ENCODE data around the gene DENND1B. TPM values are rescaled to one million over a fixed set of nuclear protein-coding genes. Genes with fewer than 3 reads are reported as not detected.

Gene DENND1B
- total and polyA plus RNA-seq, 9 of the 15 experiments (the other 6 are each of a cell fraction or from before 2014, with no cell fraction given): 2.1 to 12.1 (median 7.5) TPM

DNA sequence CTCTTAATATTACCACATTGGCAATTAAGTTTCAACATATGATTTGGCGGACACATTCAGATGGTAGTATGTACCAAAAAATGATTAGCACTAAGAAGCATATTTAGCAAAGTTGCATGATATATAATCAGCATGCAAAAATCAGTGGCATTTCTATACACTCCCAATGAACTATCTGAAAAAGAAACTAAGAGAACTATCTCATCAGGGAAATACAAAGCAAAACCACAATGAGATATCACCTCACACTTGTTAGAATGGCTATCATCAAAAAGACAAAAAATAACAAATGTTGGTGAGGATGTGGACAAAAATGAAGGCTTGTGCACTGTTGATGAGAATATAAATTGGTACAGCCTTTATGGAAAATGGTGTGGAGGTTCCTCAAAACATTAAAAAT is 31.4 kb upstream of the DENND1B start:
- Histone ChIP-seq H3K4me2 (ENCODE audit: insufficient read depth, low read length) (no peak overlapping the region), H2AFZ (ENCODE audit: low read depth, low read length) (no peak overlapping the region), H3K9me1 (ENCODE audit: control insufficient read depth, insufficient read depth, low read length) (no peaks in the 10 kb centered on the region), H4K20me1 (replicated peaks; ENCODE audit: control insufficient read depth, insufficient read depth, low read length) (no peaks in the 10 kb centered on the region), H3K27me3 (ENCODE audit: control insufficient read depth in 2 of 2, insufficient read depth in 2 of 2, low read length in 2 of 2) (no peaks in the 10 kb centered on the region; a peak in 2 of 5 replicates), H3K79me2 (ENCODE audit: control insufficient read depth, insufficient read depth, low read length) (no peaks in the 10 kb centered on the region), H3K27ac (ENCODE audit: extremely low read depth, low read depth, low read length) (no peak overlapping the region), H3K4me3 (no peak overlapping the region), H3K4me1 (replicated peaks in 1 of 2; ENCODE audit: control insufficient read depth in 2 of 2, insufficient read depth in 2 of 2, low read length in 2 of 2) (no peaks in the 10 kb centered on the region), H3K9me3 (replicated peaks; ENCODE audit: control insufficient read depth, insufficient read depth, low read depth, low read length) (no peaks in the 10 kb centered on the region), H3K36me3 (ENCODE audit: control insufficient read depth, insufficient read depth, low read length) (no peaks in the 10 kb centered on the region), H3K9ac (ENCODE audit: insufficient read depth in 1 of 2, low read depth in 2 of 2, low read length in 2 of 2) (no peak overlapping the region)
- ATAC-seq: no peak
- intact Hi-C loops (cut with micrococcal nuclease) (no loop called here), in situ Hi-C loops (cut with MboI) (no loop called here)
- 35% methylated on average over 1 of the region's 1 CpG for WGBS (ENCODE audit: insufficient coverage, low coverage, missing lambda C conversion rate)
- POLR2A ChIA-PET: no interaction called here
- DNase-seq (ENCODE audit: extremely low read depth in 1 of 4, low spot score in 3 of 4): no peak
- CTCF ChIA-PET (ENCODE audit: low intra/inter-chr PET ratio): no interaction called here
- no TSS peak for BruUV-seq (replicated peaks)
- FAIRE-seq: no peak
- TF ChIP-seq, protein P1, sequence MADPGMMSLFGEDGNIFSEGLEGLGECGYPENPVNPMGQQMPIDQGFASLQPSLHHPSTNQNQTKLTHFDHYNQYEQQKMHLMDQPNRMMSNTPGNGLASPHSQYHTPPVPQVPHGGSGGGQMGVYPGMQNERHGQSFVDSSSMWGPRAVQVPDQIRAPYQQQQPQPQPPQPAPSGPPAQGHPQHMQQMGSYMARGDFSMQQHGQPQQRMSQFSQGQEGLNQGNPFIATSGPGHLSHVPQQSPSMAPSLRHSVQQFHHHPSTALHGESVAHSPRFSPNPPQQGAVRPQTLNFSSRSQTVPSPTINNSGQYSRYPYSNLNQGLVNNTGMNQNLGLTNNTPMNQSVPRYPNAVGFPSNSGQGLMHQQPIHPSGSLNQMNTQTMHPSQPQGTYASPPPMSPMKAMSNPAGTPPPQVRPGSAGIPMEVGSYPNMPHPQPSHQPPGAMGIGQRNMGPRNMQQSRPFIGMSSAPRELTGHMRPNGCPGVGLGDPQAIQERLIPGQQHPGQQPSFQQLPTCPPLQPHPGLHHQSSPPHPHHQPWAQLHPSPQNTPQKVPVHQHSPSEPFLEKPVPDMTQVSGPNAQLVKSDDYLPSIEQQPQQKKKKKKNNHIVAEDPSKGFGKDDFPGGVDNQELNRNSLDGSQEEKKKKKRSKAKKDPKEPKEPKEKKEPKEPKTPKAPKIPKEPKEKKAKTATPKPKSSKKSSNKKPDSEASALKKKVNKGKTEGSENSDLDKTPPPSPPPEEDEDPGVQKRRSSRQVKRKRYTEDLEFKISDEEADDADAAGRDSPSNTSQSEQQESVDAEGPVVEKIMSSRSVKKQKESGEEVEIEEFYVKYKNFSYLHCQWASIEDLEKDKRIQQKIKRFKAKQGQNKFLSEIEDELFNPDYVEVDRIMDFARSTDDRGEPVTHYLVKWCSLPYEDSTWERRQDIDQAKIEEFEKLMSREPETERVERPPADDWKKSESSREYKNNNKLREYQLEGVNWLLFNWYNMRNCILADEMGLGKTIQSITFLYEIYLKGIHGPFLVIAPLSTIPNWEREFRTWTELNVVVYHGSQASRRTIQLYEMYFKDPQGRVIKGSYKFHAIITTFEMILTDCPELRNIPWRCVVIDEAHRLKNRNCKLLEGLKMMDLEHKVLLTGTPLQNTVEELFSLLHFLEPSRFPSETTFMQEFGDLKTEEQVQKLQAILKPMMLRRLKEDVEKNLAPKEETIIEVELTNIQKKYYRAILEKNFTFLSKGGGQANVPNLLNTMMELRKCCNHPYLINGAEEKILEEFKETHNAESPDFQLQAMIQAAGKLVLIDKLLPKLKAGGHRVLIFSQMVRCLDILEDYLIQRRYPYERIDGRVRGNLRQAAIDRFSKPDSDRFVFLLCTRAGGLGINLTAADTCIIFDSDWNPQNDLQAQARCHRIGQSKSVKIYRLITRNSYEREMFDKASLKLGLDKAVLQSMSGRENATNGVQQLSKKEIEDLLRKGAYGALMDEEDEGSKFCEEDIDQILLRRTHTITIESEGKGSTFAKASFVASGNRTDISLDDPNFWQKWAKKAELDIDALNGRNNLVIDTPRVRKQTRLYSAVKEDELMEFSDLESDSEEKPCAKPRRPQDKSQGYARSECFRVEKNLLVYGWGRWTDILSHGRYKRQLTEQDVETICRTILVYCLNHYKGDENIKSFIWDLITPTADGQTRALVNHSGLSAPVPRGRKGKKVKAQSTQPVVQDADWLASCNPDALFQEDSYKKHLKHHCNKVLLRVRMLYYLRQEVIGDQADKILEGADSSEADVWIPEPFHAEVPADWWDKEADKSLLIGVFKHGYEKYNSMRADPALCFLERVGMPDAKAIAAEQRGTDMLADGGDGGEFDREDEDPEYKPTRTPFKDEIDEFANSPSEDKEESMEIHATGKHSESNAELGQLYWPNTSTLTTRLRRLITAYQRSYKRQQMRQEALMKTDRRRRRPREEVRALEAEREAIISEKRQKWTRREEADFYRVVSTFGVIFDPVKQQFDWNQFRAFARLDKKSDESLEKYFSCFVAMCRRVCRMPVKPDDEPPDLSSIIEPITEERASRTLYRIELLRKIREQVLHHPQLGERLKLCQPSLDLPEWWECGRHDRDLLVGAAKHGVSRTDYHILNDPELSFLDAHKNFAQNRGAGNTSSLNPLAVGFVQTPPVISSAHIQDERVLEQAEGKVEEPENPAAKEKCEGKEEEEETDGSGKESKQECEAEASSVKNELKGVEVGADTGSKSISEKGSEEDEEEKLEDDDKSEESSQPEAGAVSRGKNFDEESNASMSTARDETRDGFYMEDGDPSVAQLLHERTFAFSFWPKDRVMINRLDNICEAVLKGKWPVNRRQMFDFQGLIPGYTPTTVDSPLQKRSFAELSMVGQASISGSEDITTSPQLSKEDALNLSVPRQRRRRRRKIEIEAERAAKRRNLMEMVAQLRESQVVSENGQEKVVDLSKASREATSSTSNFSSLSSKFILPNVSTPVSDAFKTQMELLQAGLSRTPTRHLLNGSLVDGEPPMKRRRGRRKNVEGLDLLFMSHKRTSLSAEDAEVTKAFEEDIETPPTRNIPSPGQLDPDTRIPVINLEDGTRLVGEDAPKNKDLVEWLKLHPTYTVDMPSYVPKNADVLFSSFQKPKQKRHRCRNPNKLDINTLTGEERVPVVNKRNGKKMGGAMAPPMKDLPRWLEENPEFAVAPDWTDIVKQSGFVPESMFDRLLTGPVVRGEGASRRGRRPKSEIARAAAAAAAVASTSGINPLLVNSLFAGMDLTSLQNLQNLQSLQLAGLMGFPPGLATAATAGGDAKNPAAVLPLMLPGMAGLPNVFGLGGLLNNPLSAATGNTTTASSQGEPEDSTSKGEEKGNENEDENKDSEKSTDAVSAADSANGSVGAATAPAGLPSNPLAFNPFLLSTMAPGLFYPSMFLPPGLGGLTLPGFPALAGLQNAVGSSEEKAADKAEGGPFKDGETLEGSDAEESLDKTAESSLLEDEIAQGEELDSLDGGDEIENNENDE (IDR thresholded peaks at IDR 0.05; ENCODE audit: low read depth, low read length): no peak
- TF ChIP-seq, protein P2, sequence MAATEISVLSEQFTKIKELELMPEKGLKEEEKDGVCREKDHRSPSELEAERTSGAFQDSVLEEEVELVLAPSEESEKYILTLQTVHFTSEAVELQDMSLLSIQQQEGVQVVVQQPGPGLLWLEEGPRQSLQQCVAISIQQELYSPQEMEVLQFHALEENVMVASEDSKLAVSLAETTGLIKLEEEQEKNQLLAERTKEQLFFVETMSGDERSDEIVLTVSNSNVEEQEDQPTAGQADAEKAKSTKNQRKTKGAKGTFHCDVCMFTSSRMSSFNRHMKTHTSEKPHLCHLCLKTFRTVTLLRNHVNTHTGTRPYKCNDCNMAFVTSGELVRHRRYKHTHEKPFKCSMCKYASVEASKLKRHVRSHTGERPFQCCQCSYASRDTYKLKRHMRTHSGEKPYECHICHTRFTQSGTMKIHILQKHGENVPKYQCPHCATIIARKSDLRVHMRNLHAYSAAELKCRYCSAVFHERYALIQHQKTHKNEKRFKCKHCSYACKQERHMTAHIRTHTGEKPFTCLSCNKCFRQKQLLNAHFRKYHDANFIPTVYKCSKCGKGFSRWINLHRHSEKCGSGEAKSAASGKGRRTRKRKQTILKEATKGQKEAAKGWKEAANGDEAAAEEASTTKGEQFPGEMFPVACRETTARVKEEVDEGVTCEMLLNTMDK (IDR thresholded peaks at IDR 0.05; ENCODE audit: borderline replicate concordance, insufficient read depth, low read depth, low read length, poor library complexity, severe bottlenecking): no peak
- no peak for TF ChIP-seq MCM2 (IDR thresholded peaks at IDR 0.05; ENCODE audit: low read depth)
- no peak for TF ChIP-seq ZEB2 (IDR thresholded peaks at IDR 0.05)
- TF ChIP-seq, protein P3, sequence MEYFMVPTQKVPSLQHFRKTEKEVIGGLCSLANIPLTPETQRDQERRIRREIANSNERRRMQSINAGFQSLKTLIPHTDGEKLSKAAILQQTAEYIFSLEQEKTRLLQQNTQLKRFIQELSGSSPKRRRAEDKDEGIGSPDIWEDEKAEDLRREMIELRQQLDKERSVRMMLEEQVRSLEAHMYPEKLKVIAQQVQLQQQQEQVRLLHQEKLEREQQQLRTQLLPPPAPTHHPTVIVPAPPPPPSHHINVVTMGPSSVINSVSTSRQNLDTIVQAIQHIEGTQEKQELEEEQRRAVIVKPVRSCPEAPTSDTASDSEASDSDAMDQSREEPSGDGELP (CRISPR knock-in tag; IDR thresholded peaks at IDR 0.05; ENCODE audit: borderline replicate concordance): no peak
- no peak for TF ChIP-seq ZNF212 (CRISPR knock-in tag; IDR thresholded peaks at IDR 0.05)
- no peak for TF ChIP-seq PURB (CRISPR knock-in tag; IDR thresholded peaks at IDR 0.05; ENCODE audit: low read depth)
- TF ChIP-seq CCNT2 (IDR thresholded peaks at IDR 0.05; ENCODE audit: borderline replicate concordance, extremely low read depth, insufficient read length, low read depth, low read length): no peak
